Thyroid gland (tissue), 4 donors: ENCODE measurements around the gene CDIP1. TPM values are rescaled to one million over a fixed set of nuclear protein-coding genes. Genes with fewer than 3 reads are reported as not detected.

Source experiments
- DNase-seq, 2 donors: peaks; one replicate each; pipeline ENCODE4 v3.0.0-alpha.2; 2019
- H3K27ac ChIP-seq, 3 donors: fragments of 200-600 bp; sonication (generic); 1 replicate in 2 of 3; 2 replicates in 1 of 3; pipeline ENCODE4 v1.5.1; 2016 to 2019; ENCODE audit warnings: mild to moderate bottlenecking in 1 of 3, moderate library complexity in 1 of 3
- H3K27me3 ChIP-seq: fragments of 200-600 bp; sonication (generic); one replicate; pipeline ENCODE4 v1.5.1; 2019
- H3K36me3 ChIP-seq, 2 donors: fragments of 200-600 bp; sonication (generic); one replicate each; pipeline ENCODE4 v1.5.1; 2016 to 2019
- H3K4me1 ChIP-seq, 2 donors: fragments of 200-600 bp; sonication (generic); one replicate each; pipeline ENCODE4 v1.5.1; 2017 to 2019
- H3K4me3 ChIP-seq, 3 donors: fragments of 200-600 bp; sonication (generic); replicated peaks in 1 of 3; 1 replicate in 2 of 3; 2 replicates in 1 of 3; pipeline ENCODE4 v1.5.1; 2016; ENCODE audit warnings: mild to moderate bottlenecking in 1 of 3
- H3K9me3 ChIP-seq: fragments of 200-600 bp; sonication (generic); one replicate; pipeline ENCODE4 v1.5.1; 2017
- CTCF ChIP-seq, 6 experiments: fragments of 200-600 bp in 3 of 6; fragments of 450-650 bp in 3 of 6; sonication (generic) in 3 of 6; IDR thresholded peaks; one replicate each; pipeline ENCODE4 v1.5.1; 2016 to 2019; ENCODE audit warnings: antibody characterized with exemption in 6 of 6, mild to moderate bottlenecking in 2 of 6, inconsistent platforms in 1 of 6, moderate library complexity in 1 of 6
- POLR2A ChIP-seq, 2 donors: fragments of 450-650 bp; IDR thresholded peaks; one replicate each; pipeline ENCODE4 v1.6.1; 2017; ENCODE audit warnings: antibody characterized with exemption in 2 of 2, mild to moderate bottlenecking in 2 of 2, moderate library complexity in 1 of 2
- WGBS, 2 donors: methylation state at CpG; one replicate each; pipeline ENCODE4 v1.1.5; 2017; 5-methylcytosine and 5-hydroxymethylcytosine counted together
- intact Hi-C: fragments of 100-400 bp; cut with DNase I; formaldehyde crosslinking; loops from one replicate; pipeline ENCODE4 v1.15.1; 2023
- total RNA-seq, 4 donors: library from RNA; depleted of rRNA; stranded (reverse); fragments of >200 nt; gene quantifications; one replicate each; pipeline ENCODE4 v1.2.3, GENCODE V29; 2016

CDIP1 gene
- total RNA-seq, 4 donors from 2014 or later: 15.5 to 25.4 (median 25.2) TPM

GRCh38 chr16:4570086-4570485 lies 31.5 kb upstream of the CDIP1 start:
- Histone ChIP-seq H3K4me1 (no peaks in the 10 kb centered on the region), H3K9me3 (no peaks in the 10 kb centered on the region), H3K36me3 (no peaks in the 10 kb centered on the region), H3K4me3 (no peak overlapping the region), H3K27ac (no peak overlapping the region), H3K27me3 (no peaks in the 10 kb centered on the region)
- intact Hi-C loops: no loop called here
- DNase-seq: no peak
- WGBS, 2 donors: 82 to 87% methylated on average over 6 of the region's 6 CpGs
- no peak for TF ChIP-seq CTCF (IDR thresholded peaks at IDR 0.05)
- TF ChIP-seq POLR2A (IDR thresholded peaks at IDR 0.05): no peak

GRCh38 chr16:4566144-4566543 lies 27.6 kb upstream of the CDIP1 start:
- Histone ChIP-seq H3K4me3 (no peak overlapping the region), H3K36me3 (no peaks in the 10 kb centered on the region), H3K27me3 (no peaks in the 10 kb centered on the region), H3K27ac (no peak overlapping the region), H3K4me1 (peaks cover 0 to 5% of the 10 kb centered on the region in 2 donors), H3K9me3 (no peaks in the 10 kb centered on the region)
- no peak for DNase-seq
- intact Hi-C loops: no loop called here
- TF ChIP-seq POLR2A (IDR thresholded peaks at IDR 0.05): no peak
- no peak for TF ChIP-seq CTCF (IDR thresholded peaks at IDR 0.05)
- WGBS, 2 donors: 86 to 90% methylated on average over 3 of the region's 3 CpGs

GRCh38 chr16:4564661-4565267 lies 26.2 kb upstream of the CDIP1 start:
- WGBS, 2 donors: 54 to 67% methylated on average over 15 to 18 of the region's 18 CpGs
- H3K4me3 ChIP-seq: no peak overlapping the region
- no peaks in the 10 kb centered on the region for H3K36me3 ChIP-seq
- peak in 1 of 2 donors; percentile 50 for DNase-seq
- no peak for TF ChIP-seq CTCF (IDR thresholded peaks at IDR 0.05)
- TF ChIP-seq POLR2A (IDR thresholded peaks at IDR 0.05): no peak
- H3K4me1 ChIP-seq: peaks cover 0 to 5% of the 10 kb centered on the region in 2 donors
- no peaks in the 10 kb centered on the region for H3K27me3 ChIP-seq
- intact Hi-C loops: no loop called here
- H3K27ac ChIP-seq: no peak overlapping the region
- H3K9me3 ChIP-seq: no peaks in the 10 kb centered on the region

GRCh38 chr16:4561596-4561995 lies 23.0 kb upstream of the CDIP1 start:
- H3K4me3 ChIP-seq: no peak overlapping the region
- 63 to 79% methylated on average over 9 of the region's 9 CpGs for WGBS, 2 donors

More at GRCh38 chr16:4561596-4561995, 23.0 kb upstream of the CDIP1 start:
- Histone ChIP-seq H3K27me3 (no peaks in the 10 kb centered on the region), H3K4me1 (peaks cover 0 to 5% of the 10 kb centered on the region in 2 donors), H3K9me3 (no peaks in the 10 kb centered on the region), H3K36me3 (no peaks in the 10 kb centered on the region), H3K27ac (no peak overlapping the region)
- no peak for TF ChIP-seq CTCF (IDR thresholded peaks at IDR 0.05)
- no peak for TF ChIP-seq POLR2A (IDR thresholded peaks at IDR 0.05)
- DNase-seq: no peak
- intact Hi-C loops: no loop called here
